ENCODE measurements around the gene PLA2G2E. TPM values are rescaled to one million over a fixed set of nuclear protein-coding genes. Genes with fewer than 3 reads are reported as not detected.

Gene PLA2G2E, protein sequence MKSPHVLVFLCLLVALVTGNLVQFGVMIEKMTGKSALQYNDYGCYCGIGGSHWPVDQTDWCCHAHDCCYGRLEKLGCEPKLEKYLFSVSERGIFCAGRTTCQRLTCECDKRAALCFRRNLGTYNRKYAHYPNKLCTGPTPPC
- total RNA-seq = not detected in 2 replicates

DNA sequence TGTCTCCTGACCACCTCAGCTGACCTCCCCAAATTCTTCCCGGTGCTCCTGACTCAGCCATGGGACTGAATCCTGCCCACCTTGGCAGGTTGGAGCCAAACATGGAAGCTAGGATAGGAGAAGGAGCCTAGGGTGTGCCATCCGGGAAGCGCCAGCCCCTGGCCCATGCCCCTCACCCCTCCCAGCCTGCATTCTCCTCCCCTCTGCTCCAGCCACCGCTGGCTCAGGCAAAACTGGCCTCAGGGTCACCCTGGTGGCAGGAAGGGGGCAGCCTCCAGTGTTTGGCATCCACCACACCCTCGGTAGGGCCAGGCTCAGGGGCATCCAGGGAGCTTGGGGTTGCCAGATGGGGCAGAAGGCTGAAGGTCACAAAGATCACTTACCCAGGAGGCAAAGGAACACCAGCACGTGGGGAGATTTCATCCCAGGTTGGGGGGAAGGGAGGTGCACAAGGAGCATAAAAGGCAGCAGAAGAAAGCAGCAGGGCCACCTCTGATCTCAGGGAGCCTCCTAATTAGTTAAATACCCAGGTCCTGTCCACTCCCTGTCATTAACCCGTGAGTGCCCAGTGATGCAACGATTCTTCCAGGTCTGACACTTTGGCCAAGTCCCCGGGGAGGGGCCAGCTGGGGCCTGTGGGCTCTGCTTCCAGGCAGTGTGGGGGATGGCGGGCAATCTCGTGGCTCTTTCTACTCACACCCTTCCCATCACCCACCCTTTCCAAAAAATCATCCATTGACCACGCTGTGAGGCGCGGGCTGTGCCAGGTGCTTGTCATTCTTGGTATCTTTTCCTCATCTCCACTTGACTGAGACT lies at the start of gene PLA2G2E:
Gene PLA2G2E, minus strand, starts transcription at position 481 of the 816 bp plus-strand sequence. Its CDS starts 58 bp downstream, at position 423.

DNA sequence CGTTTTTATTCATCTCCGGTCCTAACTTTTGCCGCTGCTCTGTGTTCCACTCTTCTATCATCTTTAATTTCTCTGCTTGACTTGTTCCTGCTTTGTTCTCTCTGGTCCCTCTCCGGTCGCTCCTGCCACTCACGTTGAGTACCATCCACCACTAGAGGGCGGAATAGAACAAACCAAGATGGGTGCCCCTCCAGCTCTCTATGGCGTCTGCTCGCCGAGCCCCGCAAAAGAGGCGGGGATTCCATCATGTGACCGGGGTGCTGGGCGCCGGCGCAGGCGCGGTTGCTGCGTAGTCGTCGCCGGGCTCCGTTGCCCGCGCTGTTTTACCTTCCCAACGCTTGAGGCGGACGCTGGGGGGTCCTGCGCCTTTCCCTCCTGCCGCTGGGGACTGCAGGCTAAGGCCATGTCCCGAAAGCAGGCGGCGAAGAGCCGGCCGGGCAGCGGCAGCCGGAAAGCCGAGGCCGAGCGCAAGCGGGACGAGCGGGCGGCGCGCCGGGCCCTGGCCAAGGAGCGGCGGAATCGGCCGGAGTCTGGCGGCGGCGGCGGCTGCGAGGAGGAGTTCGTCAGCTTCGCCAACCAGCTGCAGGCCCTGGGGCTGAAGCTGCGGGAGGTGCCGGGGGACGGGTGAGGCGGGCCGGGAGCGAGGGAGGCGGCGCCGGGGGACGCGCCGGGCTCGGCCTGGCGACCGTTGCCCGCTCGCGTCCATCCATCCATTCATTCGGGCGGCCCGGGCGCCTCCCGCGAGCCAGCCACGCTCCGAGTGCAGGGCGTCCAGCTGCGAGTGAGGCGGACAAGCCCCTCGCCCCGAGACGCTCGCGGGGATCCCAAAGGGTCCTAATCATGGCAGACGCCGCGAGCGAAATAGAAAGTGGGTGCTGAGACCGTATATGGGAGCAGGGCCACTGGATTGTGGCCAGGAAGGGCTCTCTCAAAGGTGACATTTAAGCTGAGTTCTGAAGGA lies 41.0 kb downstream of the PLA2G2E start, which contains the start of gene OTUD3:
Gene OTUD3, plus strand, starts transcription at position 285 of the 961 bp plus-strand sequence. Its CDS starts 119 bp downstream, at position 404.

Other genes starting within 250 kb of the PLA2G2E start
- 11.7 and 13.2 TPM in 2 replicates for gene TMCO4, start 123.7 kb downstream of the PLA2G2E start, total RNA-seq
- not detected in 2 replicates for gene RNF186, start 108.3 kb downstream of the PLA2G2E start, total RNA-seq
- gene OTUD3, start 41.2 kb downstream of the PLA2G2E start, total RNA-seq = 4.1 and 7.0 TPM in 2 replicates
- 0.28 and 0.46 TPM in 2 replicates for gene PLA2G2A, start 56.0 kb upstream of the PLA2G2E start, total RNA-seq
- gene PLA2G5, start 146.6 kb upstream of the PLA2G2E start, total RNA-seq = 0.92 TPM in 1 of 2 replicates, not detected in the other
- not detected in 2 replicates for gene PLA2G2D, start 195.9 kb upstream of the PLA2G2E start, total RNA-seq
- not detected in 2 replicates for gene PLA2G2F, start 215.7 kb upstream of the PLA2G2E start, total RNA-seq